ENCODE results near the gene RESF1.
"Not testable (repeated sequence)": the region's sequence is repeated elsewhere in the genome, so short reads cannot be mapped to it uniquely, and the experiment has no call there.

RESF1 gene

GRCh38 chr12:31959161-31959700, at the start of gene RESF1:
Gene RESF1 (plus strand): TSS chr12:31959415. CDS start chr12:31980956, 21,541 bp downstream.
- FAIRE-seq (peak; percentile 20), DNase-seq (ENCODE audit: insufficient read length, low spot score) (peak; percentile 93)
- 0 out of 2 replicates have a peak, but pooled peaks have one; percentile 33 for TF ChIP-seq POLR2A (IDR thresholded peaks at IDR 0.05; ENCODE audit: low read depth, low read length)

DNA sequence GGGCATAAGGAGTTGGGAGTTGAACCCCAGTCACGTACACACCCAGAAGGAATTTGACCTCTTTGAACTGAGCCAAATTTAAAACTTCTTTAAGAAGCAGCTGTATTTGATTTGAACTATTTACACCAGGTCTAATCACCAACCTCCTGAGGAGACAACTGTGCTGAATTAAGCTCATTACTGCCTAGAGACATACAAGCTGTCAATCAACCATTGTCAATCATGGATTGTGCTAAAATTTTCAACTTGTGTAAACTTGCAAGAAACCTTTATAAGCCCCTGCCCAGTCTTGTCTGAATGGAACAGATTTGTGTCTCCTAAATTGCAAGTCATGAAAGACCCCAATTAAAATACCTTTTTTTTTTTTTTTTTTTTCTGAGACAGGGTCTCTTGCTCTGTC, 44.3 kb upstream of the RESF1 start:
- DNase-seq (ENCODE audit: insufficient read length, low spot score) = no peak
- FAIRE-seq = no peak
- no peak for TF ChIP-seq POLR2A (IDR thresholded peaks at IDR 0.05; ENCODE audit: low read depth, low read length)

DNA sequence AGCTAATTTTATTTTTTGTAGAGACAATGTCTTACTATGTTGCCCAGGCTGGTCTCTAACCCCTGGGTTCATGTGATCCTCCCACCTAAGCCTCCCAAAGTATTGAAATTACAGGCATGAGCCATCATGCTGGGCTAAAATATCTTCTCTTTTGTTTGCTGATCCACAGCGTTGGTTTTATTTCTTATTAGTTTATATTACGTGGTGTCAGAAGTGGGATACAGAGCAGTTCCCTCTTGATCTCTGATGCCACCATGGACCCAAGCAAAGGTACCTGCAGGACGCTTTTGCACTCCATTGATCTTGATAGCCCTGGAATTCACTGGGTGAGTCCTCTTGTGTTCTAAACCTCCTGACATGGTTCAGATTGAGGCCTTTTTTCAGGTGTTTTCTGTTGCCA, 43.8 kb upstream of the RESF1 start:
- FAIRE-seq = no peak
- DNase-seq (ENCODE audit: insufficient read length, low spot score) = no peak
- no peak for TF ChIP-seq POLR2A (IDR thresholded peaks at IDR 0.05; ENCODE audit: low read depth, low read length)

- no peak for DNase-seq (ENCODE audit: insufficient read length, low spot score)
- TF ChIP-seq POLR2A (IDR thresholded peaks at IDR 0.05; ENCODE audit: low read depth, low read length) = no peak
- no peak for FAIRE-seq
Measured at GRCh38 chr12:31922341-31923062, 36.7 kb upstream of the RESF1 start.

DNA sequence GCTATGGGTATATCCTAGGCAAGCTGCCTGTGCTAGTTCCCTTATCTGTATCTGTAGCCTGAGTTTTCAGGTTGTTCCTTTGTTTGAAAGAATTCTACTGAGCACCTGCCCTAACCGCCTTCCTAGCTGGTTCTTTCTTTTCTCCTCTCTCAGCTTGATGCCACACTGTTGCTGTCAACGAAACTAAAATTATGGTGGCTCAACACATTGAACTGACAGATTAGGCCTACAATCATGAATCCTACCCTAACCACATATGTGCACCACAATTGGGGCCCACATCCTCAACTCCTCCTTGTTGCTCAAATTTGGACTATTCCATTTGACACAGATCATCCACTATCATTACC, 36.2 kb upstream of the RESF1 start:
- FAIRE-seq (no peak), DNase-seq (ENCODE audit: insufficient read length, low spot score) (no peak)
- no peak for TF ChIP-seq POLR2A (IDR thresholded peaks at IDR 0.05; ENCODE audit: low read depth, low read length)

DNA sequence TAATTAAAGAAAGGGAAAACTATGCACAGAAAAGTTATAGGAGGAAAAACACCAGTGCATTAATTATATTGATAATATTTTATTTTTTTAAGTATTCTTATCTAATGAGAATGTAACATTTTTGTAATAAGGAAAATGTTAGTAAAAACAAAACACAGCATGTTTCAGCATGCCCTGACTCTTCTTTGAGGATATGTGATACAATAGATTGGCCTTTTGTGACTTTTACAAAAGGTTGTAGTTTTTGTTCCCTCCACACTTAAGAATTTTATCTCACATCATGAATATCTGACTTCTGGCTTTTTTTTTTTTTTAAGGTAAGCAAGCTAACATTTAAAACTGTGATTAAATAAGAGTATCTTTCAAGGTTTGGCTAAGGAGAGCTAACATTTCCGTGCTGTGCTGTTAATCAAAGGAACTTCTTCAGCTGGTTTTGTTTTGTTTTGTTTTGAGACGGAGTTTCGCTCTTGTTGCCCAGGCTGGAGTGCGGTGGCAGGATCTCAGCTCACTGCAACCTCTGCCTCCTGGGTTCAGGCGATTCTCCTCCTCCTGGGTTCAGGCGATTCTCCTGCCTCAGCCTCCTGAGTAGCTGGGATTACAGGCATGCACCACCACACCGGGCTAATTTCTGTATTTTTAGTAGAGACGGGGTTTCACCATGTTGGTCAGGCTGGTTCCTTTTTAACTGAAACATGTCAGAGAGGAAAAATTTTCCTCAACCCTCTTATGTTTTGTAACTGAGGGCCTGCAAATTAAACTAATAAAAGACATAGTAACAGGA, 30.8 kb upstream of the RESF1 start:
- FAIRE-seq (no peak), DNase-seq (ENCODE audit: insufficient read length, low spot score) (no peak)
- TF ChIP-seq POLR2A (IDR thresholded peaks at IDR 0.05; ENCODE audit: low read depth, low read length) = no peak

- TF ChIP-seq POLR2A (IDR thresholded peaks at IDR 0.05; ENCODE audit: low read depth, low read length) = no peak
- FAIRE-seq = no peak
- no peak for DNase-seq (ENCODE audit: insufficient read length, low spot score)
Measured at GRCh38 chr12:31929027-31929526, 30.1 kb upstream of the RESF1 start.

DNA sequence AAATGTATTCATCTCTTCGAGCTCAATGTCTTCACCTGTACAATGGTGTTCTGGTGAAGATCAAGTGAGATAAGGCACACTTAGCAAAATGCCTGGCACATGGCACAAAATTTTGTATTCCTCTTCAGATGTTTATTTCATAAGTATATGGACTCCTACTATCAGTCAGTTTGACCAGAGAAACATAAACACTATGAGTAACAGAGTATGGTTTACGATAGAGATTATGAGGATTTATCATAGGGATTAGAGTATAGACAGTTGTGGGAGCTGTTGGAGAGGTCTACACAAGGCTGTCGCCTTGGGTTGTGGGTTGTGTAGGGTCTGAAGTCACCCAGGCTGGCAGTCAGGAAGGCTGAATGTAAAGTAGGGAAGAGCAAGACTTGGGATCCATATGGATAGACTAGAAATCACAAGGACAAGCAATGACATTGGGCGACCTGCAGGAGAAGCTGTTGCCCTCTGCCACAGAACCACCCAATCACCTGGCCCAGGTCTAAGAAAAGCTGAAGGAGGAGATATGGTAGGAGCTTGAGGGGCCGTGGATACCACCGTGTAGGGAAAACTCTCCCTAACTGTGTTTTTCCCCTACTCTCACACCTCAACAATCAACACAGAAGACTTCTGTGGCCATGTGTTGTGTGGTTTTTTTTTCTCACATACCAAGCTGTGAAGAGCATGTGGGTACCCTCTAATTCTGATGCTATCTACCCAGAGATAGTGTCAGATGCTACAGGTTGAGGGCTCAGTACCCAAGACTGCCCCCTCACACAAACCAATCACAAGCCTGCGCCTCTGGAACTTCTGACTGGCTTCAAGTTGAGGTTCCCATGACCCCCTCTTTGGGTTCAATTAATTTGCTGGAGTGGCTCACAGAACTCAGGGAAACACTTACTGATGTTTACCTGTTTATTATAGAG, 27.2 kb upstream of the RESF1 start:
- TF ChIP-seq POLR2A (IDR thresholded peaks at IDR 0.05; ENCODE audit: low read depth, low read length) = no peak
- FAIRE-seq (no peak), DNase-seq (ENCODE audit: insufficient read length, low spot score) (no peak)

- FAIRE-seq = no peak
- no peak for DNase-seq (ENCODE audit: insufficient read length, low spot score)
- TF ChIP-seq POLR2A (IDR thresholded peaks at IDR 0.05; ENCODE audit: low read depth, low read length) = no peak
Measured at GRCh38 chr12:31944299-31944698, 14.9 kb upstream of the RESF1 start.

- no peak for FAIRE-seq
Measured at GRCh38 chr12:31947971-31948370, 11.2 kb upstream of the RESF1 start.

DNA sequence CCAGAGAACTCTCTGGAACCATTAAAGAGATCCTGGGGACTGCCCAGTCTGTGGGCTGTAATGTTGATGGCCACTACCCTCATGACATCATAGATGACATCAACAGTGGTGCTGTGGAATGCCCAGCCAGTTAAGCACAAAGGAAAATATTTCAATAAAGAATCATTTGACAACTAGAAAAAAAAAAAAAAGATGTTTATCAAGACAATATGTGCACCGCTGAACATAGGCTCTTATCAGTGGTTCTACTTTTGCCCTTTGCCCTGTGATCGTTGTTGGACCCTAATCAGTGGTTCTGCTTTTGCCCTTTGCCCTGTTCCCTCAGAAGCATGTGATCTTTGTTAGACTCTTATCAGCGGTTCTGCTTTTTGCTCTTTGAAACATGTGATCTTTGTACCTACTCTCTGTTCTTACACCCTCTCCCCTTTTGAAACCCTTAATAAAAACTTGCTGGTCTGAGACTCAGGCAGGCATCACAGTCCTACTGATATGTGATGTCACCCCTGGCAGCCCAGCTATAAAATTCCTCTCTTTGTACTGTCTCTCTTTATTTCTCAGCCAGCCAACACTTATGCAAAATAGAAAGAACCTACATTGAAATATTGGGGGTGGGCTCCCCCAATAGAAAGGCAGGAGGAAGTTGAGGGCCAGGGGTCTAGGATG, 10.4 kb upstream of the RESF1 start:
- not testable (repeated sequence) for DNase-seq (ENCODE audit: insufficient read length, low spot score); FAIRE-seq

More at GRCh38 chr12:31947971-31948370, 11.2 kb upstream of the RESF1 start:
- no peak for TF ChIP-seq POLR2A (IDR thresholded peaks at IDR 0.05; ENCODE audit: low read depth, low read length)
- no peak for DNase-seq (ENCODE audit: insufficient read length, low spot score)

- DNase-seq (ENCODE audit: insufficient read length, low spot score) = no peak
- TF ChIP-seq POLR2A (IDR thresholded peaks at IDR 0.05; ENCODE audit: low read depth, low read length) = no peak
- no peak for FAIRE-seq
Measured at GRCh38 chr12:31950088-31950487, 9.1 kb upstream of the RESF1 start.

- FAIRE-seq (no peak), DNase-seq (ENCODE audit: insufficient read length, low spot score) (no peak)
- no peak for TF ChIP-seq POLR2A (IDR thresholded peaks at IDR 0.05; ENCODE audit: low read depth, low read length)
Measured at GRCh38 chr12:31950492-31950891, 8.7 kb upstream of the RESF1 start.

Measured in H54 (cell line).